WTC11 (cell line): ENCODE results near the gene OVOL1. TPM values are rescaled to one million over a fixed set of nuclear protein-coding genes. Genes with fewer than 3 reads are reported as not detected.

Experiments used
- AFF4 ChIP-seq: sonication (generic); formaldehyde crosslinking; IDR thresholded peaks from 2 replicates; pipeline ENCODE4 v1.8.1; 2023; ENCODE audit warnings: mild to moderate bottlenecking, missing genetic modification reagents, borderline replicate concordance
- E2F1 ChIP-seq: sonication (generic); formaldehyde crosslinking; IDR thresholded peaks from 2 replicates; pipeline ENCODE4 v1.8.0; 2022; ENCODE audit warnings: mild to moderate bottlenecking, missing genetic modification reagents
- ESRRA ChIP-seq: sonication (generic); formaldehyde crosslinking; IDR thresholded peaks from 2 replicates; pipeline ENCODE4 v1.8.1; 2022; ENCODE audit warnings: mild to moderate bottlenecking, missing genetic modification reagents, borderline replicate concordance
- FOXP1 ChIP-seq: sonication (generic); formaldehyde crosslinking; IDR thresholded peaks from 2 replicates; pipeline ENCODE4 v1.8.0; 2022; ENCODE audit warnings: missing genetic modification reagents, mild to moderate bottlenecking, moderate library complexity, borderline replicate concordance
- IRF1 ChIP-seq: sonication (generic); formaldehyde crosslinking; IDR thresholded peaks from 2 replicates; pipeline ENCODE4 v1.8.0; 2023; ENCODE audit warnings: missing genetic modification reagents
- JUN ChIP-seq: sonication (generic); formaldehyde crosslinking; IDR thresholded peaks from 2 replicates; pipeline ENCODE4 v1.8.0; 2023; ENCODE audit warnings: mild to moderate bottlenecking, missing genetic modification reagents
- SMAD4 ChIP-seq: sonication (generic); formaldehyde crosslinking; IDR thresholded peaks from 2 replicates; pipeline ENCODE4 v1.8.0; 2022; ENCODE audit warnings: mild to moderate bottlenecking, missing genetic modification reagents
- ZNF425 ChIP-seq: fragments of 250-450 bp; sonication (Bioruptor Pico); conservative IDR thresholded peaks from 2 replicates; pipeline ENCODE4 v1.9.0; 2021; ENCODE audit warnings: mild to moderate bottlenecking
- ZSCAN18 ChIP-seq: fragments of 250-450 bp; sonication (Bioruptor Pico); IDR thresholded peaks from 2 replicates; pipeline ENCODE4 v2.1.2; 2022; ENCODE audit warnings: mild to moderate bottlenecking, moderate library complexity
- total RNA-seq: library from RNA; stranded (reverse); gene quantifications from 3 replicates; pipeline ENCODE4 v1.2.3, GENCODE V29; 2021
- TF ChIP-seq, protein P1 (sequence below): sonication (generic); formaldehyde crosslinking; IDR thresholded peaks from 2 replicates; pipeline ENCODE4 v1.8.0; 2023; ENCODE audit warnings: missing genetic modification reagents, mild to moderate bottlenecking, borderline replicate concordance
- TF ChIP-seq, protein P2 (sequence below): fragments of 250-450 bp; sonication (Bioruptor Pico); IDR thresholded peaks from 2 replicates; pipeline ENCODE4 v1.9.0; 2021; ENCODE audit warnings: moderate library complexity, mild to moderate bottlenecking, inconsistent platforms, borderline replicate concordance
- TF ChIP-seq, protein P3 (sequence below): sonication (generic); formaldehyde crosslinking; IDR thresholded peaks from 2 replicates; pipeline ENCODE4 v1.8.1; 2022; ENCODE audit warnings: low read depth, missing genetic modification reagents, borderline replicate concordance

The OVOL1 gene
- total RNA-seq, 1 experiment from 2014 or later: 6.8 TPM

- TF ChIP-seq AFF4 (no peak), FOXP1 (CRISPR knock-in tag) (no peak), ESRRA (no peak), JUN (CRISPR knock-in tag) (no peak), ZNF425 (no peak), E2F1 (CRISPR knock-in tag) (no peak), IRF1 (no peak), ZSCAN18 (CRISPR knock-in tag) (no peak), SMAD4 (CRISPR knock-in tag) (no peak)
- TF ChIP-seq, protein P1, sequence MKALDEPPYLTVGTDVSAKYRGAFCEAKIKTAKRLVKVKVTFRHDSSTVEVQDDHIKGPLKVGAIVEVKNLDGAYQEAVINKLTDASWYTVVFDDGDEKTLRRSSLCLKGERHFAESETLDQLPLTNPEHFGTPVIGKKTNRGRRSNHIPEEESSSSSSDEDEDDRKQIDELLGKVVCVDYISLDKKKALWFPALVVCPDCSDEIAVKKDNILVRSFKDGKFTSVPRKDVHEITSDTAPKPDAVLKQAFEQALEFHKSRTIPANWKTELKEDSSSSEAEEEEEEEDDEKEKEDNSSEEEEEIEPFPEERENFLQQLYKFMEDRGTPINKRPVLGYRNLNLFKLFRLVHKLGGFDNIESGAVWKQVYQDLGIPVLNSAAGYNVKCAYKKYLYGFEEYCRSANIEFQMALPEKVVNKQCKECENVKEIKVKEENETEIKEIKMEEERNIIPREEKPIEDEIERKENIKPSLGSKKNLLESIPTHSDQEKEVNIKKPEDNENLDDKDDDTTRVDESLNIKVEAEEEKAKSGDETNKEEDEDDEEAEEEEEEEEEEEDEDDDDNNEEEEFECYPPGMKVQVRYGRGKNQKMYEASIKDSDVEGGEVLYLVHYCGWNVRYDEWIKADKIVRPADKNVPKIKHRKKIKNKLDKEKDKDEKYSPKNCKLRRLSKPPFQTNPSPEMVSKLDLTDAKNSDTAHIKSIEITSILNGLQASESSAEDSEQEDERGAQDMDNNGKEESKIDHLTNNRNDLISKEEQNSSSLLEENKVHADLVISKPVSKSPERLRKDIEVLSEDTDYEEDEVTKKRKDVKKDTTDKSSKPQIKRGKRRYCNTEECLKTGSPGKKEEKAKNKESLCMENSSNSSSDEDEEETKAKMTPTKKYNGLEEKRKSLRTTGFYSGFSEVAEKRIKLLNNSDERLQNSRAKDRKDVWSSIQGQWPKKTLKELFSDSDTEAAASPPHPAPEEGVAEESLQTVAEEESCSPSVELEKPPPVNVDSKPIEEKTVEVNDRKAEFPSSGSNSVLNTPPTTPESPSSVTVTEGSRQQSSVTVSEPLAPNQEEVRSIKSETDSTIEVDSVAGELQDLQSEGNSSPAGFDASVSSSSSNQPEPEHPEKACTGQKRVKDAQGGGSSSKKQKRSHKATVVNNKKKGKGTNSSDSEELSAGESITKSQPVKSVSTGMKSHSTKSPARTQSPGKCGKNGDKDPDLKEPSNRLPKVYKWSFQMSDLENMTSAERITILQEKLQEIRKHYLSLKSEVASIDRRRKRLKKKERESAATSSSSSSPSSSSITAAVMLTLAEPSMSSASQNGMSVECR (CRISPR knock-in tag): no peak
- TF ChIP-seq, protein P2, sequence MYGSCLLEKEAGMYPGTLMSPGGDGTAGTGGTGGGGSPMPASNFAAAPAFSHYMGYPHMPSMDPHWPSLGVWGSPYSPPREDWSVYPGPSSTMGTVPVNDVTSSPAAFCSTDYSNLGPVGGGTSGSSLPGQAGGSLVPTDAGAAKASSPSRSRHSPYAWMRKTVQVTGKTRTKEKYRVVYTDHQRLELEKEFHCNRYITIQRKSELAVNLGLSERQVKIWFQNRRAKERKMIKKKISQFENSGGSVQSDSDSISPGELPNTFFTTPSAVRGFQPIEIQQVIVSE (CRISPR knock-in tag): no peak
- TF ChIP-seq, protein P3, sequence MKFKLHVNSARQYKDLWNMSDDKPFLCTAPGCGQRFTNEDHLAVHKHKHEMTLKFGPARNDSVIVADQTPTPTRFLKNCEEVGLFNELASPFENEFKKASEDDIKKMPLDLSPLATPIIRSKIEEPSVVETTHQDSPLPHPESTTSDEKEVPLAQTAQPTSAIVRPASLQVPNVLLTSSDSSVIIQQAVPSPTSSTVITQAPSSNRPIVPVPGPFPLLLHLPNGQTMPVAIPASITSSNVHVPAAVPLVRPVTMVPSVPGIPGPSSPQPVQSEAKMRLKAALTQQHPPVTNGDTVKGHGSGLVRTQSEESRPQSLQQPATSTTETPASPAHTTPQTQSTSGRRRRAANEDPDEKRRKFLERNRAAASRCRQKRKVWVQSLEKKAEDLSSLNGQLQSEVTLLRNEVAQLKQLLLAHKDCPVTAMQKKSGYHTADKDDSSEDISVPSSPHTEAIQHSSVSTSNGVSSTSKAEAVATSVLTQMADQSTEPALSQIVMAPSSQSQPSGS (CRISPR knock-in tag): no peak
- TF ChIP-seq, all 79 proteins: peak for 0
Observed at GRCh38 chr11:65796726-65797601, 10.1 kb downstream of the OVOL1 start (continued).
